DND-41 (cell line): Measurements from ENCODE around the gene LAPTM4A.

ENCODE experiments used
- ATAC-seq: fragments of 200-7000 bp; cut with Tn5 transposase; 3 replicates; pipeline ENCODE4 v1.9.1; 2021; ENCODE audit warnings: low read depth; ENCODE audit not compliant: insufficient read depth
- DNase-seq: peaks from one replicate; pipeline ENCODE4 v3.0.0-alpha.2; 2020
- H2AFZ ChIP-seq: 2 replicates; pipeline ENCODE4 v1.6.0; 2012; ENCODE audit warnings: low read depth, low read length
- H3K27ac ChIP-seq: 2 replicates; pipeline ENCODE4 v1.5.1; 2012; ENCODE audit warnings: low read length, inconsistent platforms
- H3K27me3 ChIP-seq: fragments of 200-600 bp; sonication (generic); 2 replicates; pipeline ENCODE4 v1.6.0; 2012; ENCODE audit warnings: low read length, mild to moderate bottlenecking, inconsistent platforms; ENCODE audit not compliant: insufficient read depth, poor library complexity
- H3K36me3 ChIP-seq: 2 replicates; pipeline ENCODE4 v1.5.1; 2012; ENCODE audit warnings: low read length, inconsistent platforms; ENCODE audit not compliant: insufficient read depth
- H3K4me1 ChIP-seq: 2 replicates; pipeline ENCODE4 v1.5.1; 2012; ENCODE audit warnings: mild to moderate bottlenecking, low read length; ENCODE audit not compliant: insufficient read depth
- H3K4me2 ChIP-seq: 2 replicates; pipeline ENCODE4 v1.6.0; 2012; ENCODE audit warnings: mild to moderate bottlenecking, moderate library complexity, low read length, inconsistent platforms; ENCODE audit not compliant: insufficient read depth
- H3K4me3 ChIP-seq, 2 experiments: fragments of 200-600 bp in 1 of 2; shearing (Covaris generic) in 1 of 2; 2 replicates each; pipeline ENCODE4 v1.5.1; 2012 to 2016; ENCODE audit warnings: inconsistent platforms in 2 of 2, low read length in 2 of 2, mild to moderate bottlenecking in 2 of 2, low read depth in 1 of 2, moderate library complexity in 1 of 2
- H3K79me2 ChIP-seq: 2 replicates; pipeline ENCODE4 v1.6.0; 2012; ENCODE audit warnings: low read length, inconsistent platforms; ENCODE audit not compliant: insufficient read depth
- H3K9ac ChIP-seq: 2 replicates; pipeline ENCODE4 v1.6.0; 2012; ENCODE audit warnings: low read depth, mild to moderate bottlenecking, inconsistent platforms, low read length, moderate library complexity
- H3K9me3 ChIP-seq: 2 replicates; pipeline ENCODE4 v1.5.1; 2012; ENCODE audit warnings: low read length, moderate library complexity, mild to moderate bottlenecking, inconsistent platforms; ENCODE audit not compliant: insufficient read depth, severe bottlenecking
- H4K20me1 ChIP-seq: 2 replicates; pipeline ENCODE4 v1.6.0; 2012; ENCODE audit warnings: low read length; ENCODE audit not compliant: insufficient read depth
- EZH2 ChIP-seq: IDR thresholded peaks from 3 replicates; pipeline ENCODE4 v1.6.1; 2012; ENCODE audit warnings: borderline replicate concordance, low read depth, mild to moderate bottlenecking, moderate library complexity, low read length, inconsistent platforms; ENCODE audit not compliant: severe bottlenecking
- TF ChIP-seq, protein P1 (sequence below): IDR thresholded peaks from 2 replicates; pipeline ENCODE4 v1.5.1; 2012; ENCODE audit warnings: borderline replicate concordance, low read length, moderate library complexity, mild to moderate bottlenecking; ENCODE audit not compliant: poor library complexity, severe bottlenecking; ENCODE audit errors: extremely low read depth

Gene LAPTM4A

DNA sequence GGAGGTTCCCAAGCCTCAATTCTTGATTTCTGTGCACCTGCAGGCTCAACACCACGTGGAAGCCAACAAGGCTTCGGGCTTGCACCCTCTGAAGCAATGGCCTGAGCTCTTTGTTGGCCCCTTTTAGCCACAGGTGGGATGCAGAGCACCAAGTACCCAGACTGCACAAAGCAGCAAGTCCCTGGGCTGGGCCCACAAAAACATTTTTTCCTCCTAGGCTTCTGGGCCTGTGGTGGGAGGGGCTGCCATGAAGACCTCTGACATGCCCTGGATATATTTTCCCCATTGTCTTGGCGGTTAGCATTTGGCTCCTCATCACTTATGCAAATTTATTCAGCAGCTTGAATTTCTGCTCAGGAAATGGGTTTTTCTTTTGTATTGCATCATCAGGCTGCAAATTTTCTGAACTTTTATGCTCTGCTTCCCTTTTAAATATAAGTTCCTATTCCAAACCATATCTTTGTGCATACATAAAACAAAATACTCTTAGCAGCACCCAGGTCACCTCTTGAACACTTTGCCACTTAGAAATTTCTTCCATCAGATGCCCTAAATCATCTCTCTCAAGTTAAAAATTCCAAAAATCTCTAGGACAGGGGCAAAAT is 29.9 kb downstream of the LAPTM4A start:
- DNase-seq = no peak
- H3K9ac ChIP-seq = no peak overlapping the region
- H3K27ac ChIP-seq = no peak overlapping the region
- H4K20me1 ChIP-seq = no peaks in the 10 kb centered on the region
- TF ChIP-seq, protein P1, sequence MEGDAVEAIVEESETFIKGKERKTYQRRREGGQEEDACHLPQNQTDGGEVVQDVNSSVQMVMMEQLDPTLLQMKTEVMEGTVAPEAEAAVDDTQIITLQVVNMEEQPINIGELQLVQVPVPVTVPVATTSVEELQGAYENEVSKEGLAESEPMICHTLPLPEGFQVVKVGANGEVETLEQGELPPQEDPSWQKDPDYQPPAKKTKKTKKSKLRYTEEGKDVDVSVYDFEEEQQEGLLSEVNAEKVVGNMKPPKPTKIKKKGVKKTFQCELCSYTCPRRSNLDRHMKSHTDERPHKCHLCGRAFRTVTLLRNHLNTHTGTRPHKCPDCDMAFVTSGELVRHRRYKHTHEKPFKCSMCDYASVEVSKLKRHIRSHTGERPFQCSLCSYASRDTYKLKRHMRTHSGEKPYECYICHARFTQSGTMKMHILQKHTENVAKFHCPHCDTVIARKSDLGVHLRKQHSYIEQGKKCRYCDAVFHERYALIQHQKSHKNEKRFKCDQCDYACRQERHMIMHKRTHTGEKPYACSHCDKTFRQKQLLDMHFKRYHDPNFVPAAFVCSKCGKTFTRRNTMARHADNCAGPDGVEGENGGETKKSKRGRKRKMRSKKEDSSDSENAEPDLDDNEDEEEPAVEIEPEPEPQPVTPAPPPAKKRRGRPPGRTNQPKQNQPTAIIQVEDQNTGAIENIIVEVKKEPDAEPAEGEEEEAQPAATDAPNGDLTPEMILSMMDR = no peak
- TF ChIP-seq EZH2 = no peak
- no peak overlapping the region for H3K4me2 ChIP-seq
- ATAC-seq = no peak
- no peaks in the 10 kb centered on the region for H3K4me1 ChIP-seq
- no peaks in the 10 kb centered on the region for H3K36me3 ChIP-seq
- no peak overlapping the region for H3K4me3 ChIP-seq
- no peaks in the 10 kb centered on the region for H3K79me2 ChIP-seq
- no peaks in the 10 kb centered on the region for H3K27me3 ChIP-seq
- no peak overlapping the region for H2AFZ ChIP-seq
- H3K9me3 ChIP-seq = peaks cover 6% of the 10 kb centered on the region

DNA sequence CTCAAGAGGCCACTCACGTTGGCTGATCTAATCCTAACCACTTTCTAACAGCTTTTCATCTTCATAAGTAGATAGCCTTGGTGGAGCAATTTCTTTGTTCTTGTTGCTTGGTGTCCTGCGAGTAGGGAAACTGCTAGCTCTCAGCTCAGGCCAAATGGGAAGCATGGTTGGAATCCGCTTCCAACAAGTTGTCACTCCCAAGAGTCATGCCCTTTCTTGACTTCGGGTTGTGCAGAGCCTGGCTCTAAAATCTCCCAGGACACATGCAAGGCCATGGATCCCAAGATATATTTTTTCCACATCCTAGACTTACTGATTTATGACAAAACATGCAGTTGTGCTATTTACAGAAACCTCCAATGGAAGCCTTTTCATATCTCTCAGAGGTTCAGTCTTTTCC is 31.7 kb downstream of the LAPTM4A start:
- Histone ChIP-seq H3K9ac (no peak overlapping the region), H3K79me2 (no peaks in the 10 kb centered on the region), H3K27ac (no peak overlapping the region), H3K4me1 (no peaks in the 10 kb centered on the region), H3K9me3 (peaks cover 6% of the 10 kb centered on the region), H3K27me3 (no peaks in the 10 kb centered on the region), H3K36me3 (no peaks in the 10 kb centered on the region), H3K4me3 (no peak overlapping the region), H3K4me2 (no peak overlapping the region), H2AFZ (no peak overlapping the region), H4K20me1 (no peaks in the 10 kb centered on the region)
- DNase-seq = no peak
- TF ChIP-seq EZH2 = no peak
- TF ChIP-seq, protein P1 = no peak
- ATAC-seq = no peak

DNA sequence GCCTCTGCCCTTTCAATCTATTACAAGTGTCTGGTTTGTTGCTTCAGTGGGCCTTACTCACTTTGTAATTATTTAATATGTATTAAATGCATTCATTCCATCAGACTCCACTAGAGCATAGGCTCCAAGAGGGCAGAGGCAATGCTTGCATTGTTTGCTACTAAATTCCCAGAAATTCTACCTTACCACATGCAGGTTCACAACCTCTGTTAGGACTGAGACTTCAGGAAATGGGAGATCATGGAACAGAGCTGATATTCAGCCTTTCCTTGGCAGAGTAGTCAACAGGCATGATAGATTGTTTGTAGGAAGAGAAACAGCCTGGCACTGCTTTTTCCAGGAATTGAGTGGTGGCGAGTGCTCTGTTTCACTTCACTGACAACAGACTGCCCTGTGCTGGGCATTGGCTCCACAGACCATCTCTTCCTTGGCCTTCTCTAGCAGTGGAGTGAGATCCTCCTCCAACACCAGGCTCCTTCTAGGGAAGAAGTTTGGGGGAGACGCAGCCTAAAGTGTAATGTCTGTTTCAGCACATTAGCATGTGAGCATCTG is 32.8 kb downstream of the LAPTM4A start:
- TF ChIP-seq, protein P1 = no peak
- no peak for TF ChIP-seq EZH2
- peaks cover 6% of the 10 kb centered on the region for H3K9me3 ChIP-seq

More for the DNA sequence above, 32.8 kb downstream of the LAPTM4A start:
- H2AFZ ChIP-seq = no peak overlapping the region
- ATAC-seq (no peak), DNase-seq (no peak)
- no peak overlapping the region for H3K27ac ChIP-seq
- no peaks in the 10 kb centered on the region for H4K20me1 ChIP-seq
- no peaks in the 10 kb centered on the region for H3K36me3 ChIP-seq
- no peaks in the 10 kb centered on the region for H3K79me2 ChIP-seq
- H3K4me3 ChIP-seq = no peak overlapping the region
- H3K4me1 ChIP-seq = no peaks in the 10 kb centered on the region
- H3K27me3 ChIP-seq = no peaks in the 10 kb centered on the region
- no peak overlapping the region for H3K9ac ChIP-seq
- H3K4me2 ChIP-seq = no peak overlapping the region
